Thyroid gland (tissue), 4 donors: ENCODE measurements around the gene IL12B. TPM values are rescaled to one million over a fixed set of nuclear protein-coding genes. Genes with fewer than 3 reads are reported as not detected.
"Not testable (repeated sequence)": the region's sequence is repeated elsewhere in the genome, so short reads cannot be mapped to it uniquely, and the experiment has no call there.

Experiments
- DNase-seq, 2 donors: peaks; one replicate each; pipeline ENCODE4 v3.0.0-alpha.2; 2019
- H3K27ac ChIP-seq, 3 donors: fragments of 200-600 bp; sonication (generic); 1 replicate in 2 of 3; 2 replicates in 1 of 3; pipeline ENCODE4 v1.5.1; 2016 to 2019; ENCODE audit warnings: mild to moderate bottlenecking in 1 of 3, moderate library complexity in 1 of 3
- H3K27me3 ChIP-seq: fragments of 200-600 bp; sonication (generic); one replicate; pipeline ENCODE4 v1.5.1; 2019
- H3K36me3 ChIP-seq, 2 donors: fragments of 200-600 bp; sonication (generic); one replicate each; pipeline ENCODE4 v1.5.1; 2016 to 2019
- H3K4me1 ChIP-seq, 2 donors: fragments of 200-600 bp; sonication (generic); one replicate each; pipeline ENCODE4 v1.5.1; 2017 to 2019
- H3K4me3 ChIP-seq, 3 donors: fragments of 200-600 bp; sonication (generic); replicated peaks in 1 of 3; 1 replicate in 2 of 3; 2 replicates in 1 of 3; pipeline ENCODE4 v1.5.1; 2016; ENCODE audit warnings: mild to moderate bottlenecking in 1 of 3
- H3K9me3 ChIP-seq: fragments of 200-600 bp; sonication (generic); one replicate; pipeline ENCODE4 v1.5.1; 2017
- CTCF ChIP-seq, 6 experiments: fragments of 200-600 bp in 3 of 6; fragments of 450-650 bp in 3 of 6; sonication (generic) in 3 of 6; IDR thresholded peaks; one replicate each; pipeline ENCODE4 v1.5.1; 2016 to 2019; ENCODE audit warnings: antibody characterized with exemption in 6 of 6, mild to moderate bottlenecking in 2 of 6, inconsistent platforms in 1 of 6, moderate library complexity in 1 of 6
- POLR2A ChIP-seq, 2 donors: fragments of 450-650 bp; IDR thresholded peaks; one replicate each; pipeline ENCODE4 v1.6.1; 2017; ENCODE audit warnings: antibody characterized with exemption in 2 of 2, mild to moderate bottlenecking in 2 of 2, moderate library complexity in 1 of 2
- WGBS, 2 donors: methylation state at CpG; one replicate each; pipeline ENCODE4 v1.1.5; 2017; 5-methylcytosine and 5-hydroxymethylcytosine counted together
- intact Hi-C: fragments of 100-400 bp; cut with DNase I; formaldehyde crosslinking; loops from one replicate; pipeline ENCODE4 v1.15.1; 2023
- total RNA-seq, 4 donors: library from RNA; depleted of rRNA; stranded (reverse); fragments of >200 nt; gene quantifications; one replicate each; pipeline ENCODE4 v1.2.3, GENCODE V29; 2016

IL12B gene
- total RNA-seq, 4 donors from 2014 or later: not detected

- TF ChIP-seq POLR2A (IDR thresholded peaks at IDR 0.05): no peak
- intact Hi-C loops: no loop called here
- Histone ChIP-seq H3K9me3 (no peaks in the 10 kb centered on the region), H3K4me1 (no peaks in the 10 kb centered on the region), H3K36me3 (no peaks in the 10 kb centered on the region), H3K27ac (no peak overlapping the region), H3K4me3 (no peak overlapping the region), H3K27me3 (no peaks in the 10 kb centered on the region)
- 78 to 79% methylated on average over 4 of the region's 4 CpGs for WGBS, 2 donors
- no peak for DNase-seq
Measured at GRCh38 chr5:159353661-159354252, 23.5 kb upstream of the IL12B start.

GRCh38 chr5:159350644-159351043, 20.4 kb upstream of the IL12B start:
- H3K4me1 ChIP-seq, intact Hi-C loops, H3K27me3 ChIP-seq, H3K27ac ChIP-seq, H3K4me3 ChIP-seq, H3K36me3 ChIP-seq, DNase-seq, H3K9me3 ChIP-seq: not testable (repeated sequence)

- intact Hi-C loops, H3K4me3 ChIP-seq, H3K27ac ChIP-seq, DNase-seq, H3K9me3 ChIP-seq, H3K4me1 ChIP-seq, H3K36me3 ChIP-seq, H3K27me3 ChIP-seq: not testable (repeated sequence)
- WGBS, 2 donors: 93 to 97% methylated on average over 2 of the region's 2 CpGs
Measured at GRCh38 chr5:159350216-159350615, 19.9 kb upstream of the IL12B start.

GRCh38 chr5:159345861-159346260, 15.6 kb upstream of the IL12B start:
- H3K9me3 ChIP-seq: no peaks in the 10 kb centered on the region
- TF ChIP-seq CTCF (IDR thresholded peaks at IDR 0.05) (no peak), POLR2A (IDR thresholded peaks at IDR 0.05) (no peak)
- H3K4me3 ChIP-seq: no peak overlapping the region
- H3K36me3 ChIP-seq: no peaks in the 10 kb centered on the region
- H3K27ac ChIP-seq: no peak overlapping the region
- intact Hi-C loops: no loop called here
- no peak for DNase-seq
- peaks cover 5 to 6% of the 10 kb centered on the region in 2 donors for H3K4me1 ChIP-seq
- WGBS, 2 donors: 90 to 91% methylated on average over 4 of the region's 4 CpGs
- H3K27me3 ChIP-seq: no peaks in the 10 kb centered on the region

- TF ChIP-seq CTCF (IDR thresholded peaks at IDR 0.05): no peak
- no peak for TF ChIP-seq POLR2A (IDR thresholded peaks at IDR 0.05)
Measured at GRCh38 chr5:159345336-159345735, 15.0 kb upstream of the IL12B start.

GRCh38 chr5:159343295-159344094, 13.2 kb upstream of the IL12B start:
- Histone ChIP-seq H3K4me1 (peaks cover 5 to 6% of the 10 kb centered on the region in 2 donors), H3K36me3 (no peaks in the 10 kb centered on the region), H3K4me3 (no peak overlapping the region), H3K27me3 (no peaks in the 10 kb centered on the region), H3K27ac (no peak overlapping the region), H3K9me3 (no peaks in the 10 kb centered on the region)
- no peak for TF ChIP-seq CTCF (IDR thresholded peaks at IDR 0.05)
- no peak for TF ChIP-seq POLR2A (IDR thresholded peaks at IDR 0.05)
- DNase-seq: no peak
- 81 to 87% methylated on average over 4 of the region's 4 CpGs for WGBS, 2 donors
- intact Hi-C loops: no loop called here

More at GRCh38 chr5:159345336-159345735, 15.0 kb upstream of the IL12B start:
- intact Hi-C loops: no loop called here
- Histone ChIP-seq H3K4me3 (no peak overlapping the region), H3K9me3 (no peaks in the 10 kb centered on the region), H3K27me3 (no peaks in the 10 kb centered on the region), H3K36me3 (no peaks in the 10 kb centered on the region), H3K27ac (no peak overlapping the region), H3K4me1 (peaks cover 5 to 6% of the 10 kb centered on the region in 2 donors)
- no peak for DNase-seq
- 0 to 18% methylated on average over 1 of the region's 1 CpG for WGBS, 2 donors
